22Rv1 (cell line): ENCODE measurements around the gene OBI1.

ENCODE experiments used
- CTCF ChIP-seq: fragments of 450-650 bp; IDR thresholded peaks from 2 replicates; pipeline ENCODE4 v1.5.1; 2017; ENCODE audit warnings: mild to moderate bottlenecking
- ZFX ChIP-seq: fragments of 450-650 bp; IDR thresholded peaks from 2 replicates; pipeline ENCODE4 v1.6.1; 2017; ENCODE audit warnings: antibody characterized with exemption, borderline replicate concordance

- TF ChIP-seq CTCF: no peak
- no peak for TF ChIP-seq ZFX
These were observed 51.3 kb downstream of the OBI1 start for GRCh38 chr13:78607409-78608251.
